Tibial artery (tissue), 4 donors: Measurements from ENCODE around the gene RFC1.

Source experiments
- DNase-seq, 2 donors: peaks; one replicate each; pipeline ENCODE4 v3.0.0-alpha.2; 2019
- H3K27ac ChIP-seq, 2 donors: fragments of 200-600 bp; sonication (generic) in 1 of 2; 1 replicate in 1 of 2; 2 replicates in 1 of 2; pipeline ENCODE4 v1.5.1; 2018 to 2019; ENCODE audit warnings: mild to moderate bottlenecking in 1 of 2
- H3K27me3 ChIP-seq, 2 donors: fragments of 200-600 bp; sonication (generic) in 1 of 2; one replicate each; pipeline versions ENCODE4 v1.5.1 to v1.6.0; 2016 to 2019
- H3K36me3 ChIP-seq, 3 donors: fragments of 200-600 bp; sonication (generic) in 2 of 3; one replicate each; pipeline ENCODE4 v1.5.1; 2016 to 2019; ENCODE audit warnings: mild to moderate bottlenecking in 2 of 3
- H3K4me1 ChIP-seq, 4 donors: fragments of 200-600 bp; sonication (generic) in 2 of 4; 1 replicate in 3 of 4; 2 replicates in 1 of 4; pipeline ENCODE4 v1.5.1; 2016 to 2019
- H3K4me3 ChIP-seq, 2 donors: fragments of 200-600 bp; sonication (generic) in 1 of 2; 1 replicate in 1 of 2; 2 replicates in 1 of 2; pipeline ENCODE4 v1.5.1; 2018 to 2019; ENCODE audit warnings: mild to moderate bottlenecking in 2 of 2
- H3K9me3 ChIP-seq, 3 donors: fragments of 200-600 bp; sonication (generic) in 1 of 3; one replicate each; pipeline ENCODE4 v1.5.1; 2016 to 2019
- CTCF ChIP-seq, 2 experiments: fragments of 200-600 bp in 1 of 2; fragments of 450-650 bp in 1 of 2; IDR thresholded peaks; one replicate each; pipeline ENCODE4 v1.5.1; 2017 to 2019; ENCODE audit warnings: antibody characterized with exemption in 2 of 2, mild to moderate bottlenecking in 1 of 2, moderate library complexity in 1 of 2
- intact Hi-C: fragments of 100-400 bp; cut with DNase I; formaldehyde crosslinking; loops from one replicate; pipeline ENCODE4 v1.15.0; 2023; ENCODE audit warnings: low total_unique reads

Gene RFC1

DNA sequence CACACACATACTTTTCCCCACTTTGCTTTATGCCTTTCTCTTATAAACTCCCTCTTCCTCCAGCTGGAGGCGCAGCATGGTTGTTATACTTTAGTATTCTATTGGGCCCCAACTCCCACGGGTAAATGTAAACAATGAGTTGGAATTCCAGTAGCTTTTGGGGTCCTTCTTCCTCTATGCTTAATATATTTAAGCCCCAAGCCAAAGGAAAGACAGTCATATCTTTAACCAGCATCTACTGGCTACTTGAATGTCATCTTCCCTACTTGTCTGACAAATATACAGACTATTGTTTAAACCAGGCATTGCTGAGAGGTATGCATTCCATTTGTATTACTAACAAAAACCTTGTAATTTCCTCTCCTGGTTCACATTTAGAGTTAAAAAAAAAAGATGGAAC lies 110.9 kb downstream of the RFC1 start:
- H3K9me3 ChIP-seq: no peaks in the 10 kb centered on the region
- DNase-seq: no peak
- peak overlapping the region; percentile 64 to 70 for H3K27ac ChIP-seq
- intact Hi-C loops: no loop called here
- H3K4me3 ChIP-seq: no peak overlapping the region
- no peaks in the 10 kb centered on the region for H3K27me3 ChIP-seq
- H3K4me1 ChIP-seq: peaks cover 0 to 23% (median 14%) of the 10 kb centered on the region in 4 donors
- TF ChIP-seq CTCF (IDR thresholded peaks at IDR 0.05): no peak
- H3K36me3 ChIP-seq: peaks cover 0 to 31% (median 9%) of the 10 kb centered on the region in 3 donors

GRCh38 chr4:39243462-39243861 lies 122.7 kb downstream of the RFC1 start:
- Histone ChIP-seq H3K9me3 (no peaks in the 10 kb centered on the region), H3K4me3 (no peak overlapping the region), H3K27me3 (no peaks in the 10 kb centered on the region), H3K36me3 (peaks cover 25 to 64% (median 28%) of the 10 kb centered on the region in 3 donors), H3K27ac (no peak overlapping the region), H3K4me1 (no peaks in the 10 kb centered on the region)
- no peak for TF ChIP-seq CTCF (IDR thresholded peaks at IDR 0.05)
- intact Hi-C loops: no loop called here
- no peak for DNase-seq
